ENCODE measurements around the gene NOL3. TPM values are rescaled to one million over a fixed set of nuclear protein-coding genes. Genes with fewer than 3 reads are reported as not detected.
A peak's percentile ranks its signal among the peaks of the same experiment; 100 is the strongest.

Gene NOL3
- polyA plus RNA-seq, 1 of the 3 experiments (the other 2 are of a cell fraction) = 34.1 TPM

- Histone ChIP-seq H3K36me3 (replicated peaks in 1 of 2; ENCODE audit: control insufficient read depth in 1 of 2, insufficient read depth in 2 of 2, low read length in 1 of 2) (no peaks in the 10 kb centered on the region), H3K4me2 (peak within 1 kb of the TSS; percentile 92), H3K79me2 (ENCODE audit: insufficient read depth) (peaks cover 21% of the 10 kb centered on the region), H2AFZ (ENCODE audit: low read depth) (peak within 1 kb of the TSS; percentile 66; the same call in 1 of the 2 replicates), H4K20me1 (ENCODE audit: insufficient read depth) (no peaks in the 10 kb centered on the region; the same call in none of the 2 replicates), H3F3A (replicated peaks; ENCODE audit: insufficient read depth) (peaks cover 36% of the 10 kb centered on the region), H3K27me3 (ENCODE audit: insufficient read depth) (no peaks in the 10 kb centered on the region), H3K9me3 (no peaks in the 10 kb centered on the region), H3K4me1 (ENCODE audit: control insufficient read depth in 1 of 2, insufficient read depth in 2 of 2, low read depth in 1 of 2, low read length in 1 of 2) (peaks cover 22 to 29% of the 10 kb centered on the region in 2 experiments), H3K27ac (ENCODE audit: low read depth in 2 of 2, low read length in 1 of 2) (peak within 1 kb of the TSS; percentile 92 to 97), H3K9me2 (no peaks in the 10 kb centered on the region), H3K4me3 (ENCODE audit: low read depth in 2 of 2, low read length in 1 of 2) (peak within 1 kb of the TSS; percentile 81 to 82), H3K9ac (peak within 1 kb of the TSS; percentile 96)
- CTCF ChIA-PET = interaction anchor here (0.6 to 4.2 kb wide), 11 partner anchors 9 to 288 kb away, joined by 3 to 27 read pairs (median 6); partner anchors contain the start of gene NOL3
- peak; percentile 99 for DNase-seq
- under 1% methylated on average over 30 of the region's 77 CpGs for WGBS (ENCODE audit: low lambda C conversion rate)
- POLR2A ChIA-PET = interaction anchor here (0.7 to 2.0 kb wide), 7 partner anchors 8 to 77 kb away, joined by 3 to 12 read pairs (median 5); partner anchors contain the start of genes HSF4 and NOL3
- TF ChIP-seq SIN3A (IDR thresholded peaks at IDR 0.05; ENCODE audit: borderline replicate concordance, low read depth, low read length) (peak; percentile 30; the same call in 1 of the 2 replicates), FOXJ3 (CRISPR knock-in tag; IDR thresholded peaks at IDR 0.05) (0 out of 2 replicates have a peak, but pooled peaks have one; percentile 11), CTCF (IDR thresholded peaks at IDR 0.05) (no peak), RXRA (IDR thresholded peaks at IDR 0.05; ENCODE audit: borderline replicate concordance, low read depth) (no peak), MEF2A (IDR thresholded peaks at IDR 0.05; ENCODE audit: borderline replicate concordance, low read depth) (no peak), MXI1 (IDR thresholded peaks at IDR 0.05; ENCODE audit: low read depth, low read length) (peak; percentile 68), USF2 (IDR thresholded peaks at IDR 0.05; ENCODE audit: borderline replicate concordance, low read depth, low read length) (no peak), RFX5 (IDR thresholded peaks at IDR 0.05; ENCODE audit: low read length) (no peak), FOXM1 (IDR thresholded peaks at IDR 0.05; ENCODE audit: low read depth) (no peak), TAF1 (IDR thresholded peaks at IDR 0.05; ENCODE audit: borderline replicate concordance, low read depth, low read length) (no peak), ZBTB33 (IDR thresholded peaks at IDR 0.05; ENCODE audit: borderline replicate concordance, low read depth) (no peak), GABPA (IDR thresholded peaks at IDR 0.05; ENCODE audit: low read depth) (no peak), GATA2 (CRISPR knock-in tag; IDR thresholded peaks at IDR 0.05) (no peak), ELF1 (IDR thresholded peaks at IDR 0.05) (no peak), RAD21 (IDR thresholded peaks at IDR 0.05; ENCODE audit: low read length) (no peak), TCF12 (IDR thresholded peaks at IDR 0.05) (no peak), YY1 (IDR thresholded peaks at IDR 0.05; ENCODE audit: low read depth) (no peak), EP300 (IDR thresholded peaks at IDR 0.05; ENCODE audit: borderline replicate concordance in 1 of 2, low read depth in 1 of 2, low read length in 1 of 2) (no peak), CHD2 (IDR thresholded peaks at IDR 0.05; ENCODE audit: low read length, partially characterized antibody) (no peak)
- TF ChIP-seq, protein P1, sequence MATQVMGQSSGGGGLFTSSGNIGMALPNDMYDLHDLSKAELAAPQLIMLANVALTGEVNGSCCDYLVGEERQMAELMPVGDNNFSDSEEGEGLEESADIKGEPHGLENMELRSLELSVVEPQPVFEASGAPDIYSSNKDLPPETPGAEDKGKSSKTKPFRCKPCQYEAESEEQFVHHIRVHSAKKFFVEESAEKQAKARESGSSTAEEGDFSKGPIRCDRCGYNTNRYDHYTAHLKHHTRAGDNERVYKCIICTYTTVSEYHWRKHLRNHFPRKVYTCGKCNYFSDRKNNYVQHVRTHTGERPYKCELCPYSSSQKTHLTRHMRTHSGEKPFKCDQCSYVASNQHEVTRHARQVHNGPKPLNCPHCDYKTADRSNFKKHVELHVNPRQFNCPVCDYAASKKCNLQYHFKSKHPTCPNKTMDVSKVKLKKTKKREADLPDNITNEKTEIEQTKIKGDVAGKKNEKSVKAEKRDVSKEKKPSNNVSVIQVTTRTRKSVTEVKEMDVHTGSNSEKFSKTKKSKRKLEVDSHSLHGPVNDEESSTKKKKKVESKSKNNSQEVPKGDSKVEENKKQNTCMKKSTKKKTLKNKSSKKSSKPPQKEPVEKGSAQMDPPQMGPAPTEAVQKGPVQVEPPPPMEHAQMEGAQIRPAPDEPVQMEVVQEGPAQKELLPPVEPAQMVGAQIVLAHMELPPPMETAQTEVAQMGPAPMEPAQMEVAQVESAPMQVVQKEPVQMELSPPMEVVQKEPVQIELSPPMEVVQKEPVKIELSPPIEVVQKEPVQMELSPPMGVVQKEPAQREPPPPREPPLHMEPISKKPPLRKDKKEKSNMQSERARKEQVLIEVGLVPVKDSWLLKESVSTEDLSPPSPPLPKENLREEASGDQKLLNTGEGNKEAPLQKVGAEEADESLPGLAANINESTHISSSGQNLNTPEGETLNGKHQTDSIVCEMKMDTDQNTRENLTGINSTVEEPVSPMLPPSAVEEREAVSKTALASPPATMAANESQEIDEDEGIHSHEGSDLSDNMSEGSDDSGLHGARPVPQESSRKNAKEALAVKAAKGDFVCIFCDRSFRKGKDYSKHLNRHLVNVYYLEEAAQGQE (IDR thresholded peaks at IDR 0.05; ENCODE audit: low read depth, low read length) = peak; percentile 39
- TF ChIP-seq, protein P2, sequence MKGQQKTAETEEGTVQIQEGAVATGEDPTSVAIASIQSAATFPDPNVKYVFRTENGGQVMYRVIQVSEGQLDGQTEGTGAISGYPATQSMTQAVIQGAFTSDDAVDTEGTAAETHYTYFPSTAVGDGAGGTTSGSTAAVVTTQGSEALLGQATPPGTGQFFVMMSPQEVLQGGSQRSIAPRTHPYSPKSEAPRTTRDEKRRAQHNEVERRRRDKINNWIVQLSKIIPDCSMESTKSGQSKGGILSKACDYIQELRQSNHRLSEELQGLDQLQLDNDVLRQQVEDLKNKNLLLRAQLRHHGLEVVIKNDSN (IDR thresholded peaks at IDR 0.05; ENCODE audit: borderline replicate concordance, low read depth) = no peak
Observed at GRCh38 chr16:67183627-67184452, 13.5 kb downstream of the NOL3 start, which contains the start of gene MATCAP1. MATCAP1 (minus strand) TSS chr16:67183963; CDS start chr16:67180610, 3,353 bp downstream.
